ENCODE measurements around the gene CCDC170.

DNA sequence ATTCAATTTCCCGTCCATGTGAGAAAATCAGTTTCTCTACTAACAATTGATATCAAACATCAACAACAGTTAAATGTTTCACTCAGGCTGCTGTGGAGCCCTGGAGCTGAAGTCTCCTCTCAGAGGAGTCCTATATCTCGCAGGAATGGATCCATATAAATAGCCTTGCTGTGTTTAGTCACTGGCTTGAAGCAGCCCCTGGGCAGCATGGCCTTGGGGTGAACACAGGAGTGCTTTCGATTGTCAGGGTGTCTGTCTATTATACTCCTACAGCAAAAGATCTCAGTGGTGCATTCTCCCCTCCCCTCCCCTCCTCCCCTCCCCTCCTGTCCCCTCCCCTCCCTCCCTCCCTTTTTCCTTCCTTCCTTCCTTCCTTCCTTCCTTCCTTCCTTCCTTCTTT, 141.9 kb downstream of the CCDC170 start:
- TF ChIP-seq, protein P1, sequence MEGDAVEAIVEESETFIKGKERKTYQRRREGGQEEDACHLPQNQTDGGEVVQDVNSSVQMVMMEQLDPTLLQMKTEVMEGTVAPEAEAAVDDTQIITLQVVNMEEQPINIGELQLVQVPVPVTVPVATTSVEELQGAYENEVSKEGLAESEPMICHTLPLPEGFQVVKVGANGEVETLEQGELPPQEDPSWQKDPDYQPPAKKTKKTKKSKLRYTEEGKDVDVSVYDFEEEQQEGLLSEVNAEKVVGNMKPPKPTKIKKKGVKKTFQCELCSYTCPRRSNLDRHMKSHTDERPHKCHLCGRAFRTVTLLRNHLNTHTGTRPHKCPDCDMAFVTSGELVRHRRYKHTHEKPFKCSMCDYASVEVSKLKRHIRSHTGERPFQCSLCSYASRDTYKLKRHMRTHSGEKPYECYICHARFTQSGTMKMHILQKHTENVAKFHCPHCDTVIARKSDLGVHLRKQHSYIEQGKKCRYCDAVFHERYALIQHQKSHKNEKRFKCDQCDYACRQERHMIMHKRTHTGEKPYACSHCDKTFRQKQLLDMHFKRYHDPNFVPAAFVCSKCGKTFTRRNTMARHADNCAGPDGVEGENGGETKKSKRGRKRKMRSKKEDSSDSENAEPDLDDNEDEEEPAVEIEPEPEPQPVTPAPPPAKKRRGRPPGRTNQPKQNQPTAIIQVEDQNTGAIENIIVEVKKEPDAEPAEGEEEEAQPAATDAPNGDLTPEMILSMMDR (IDR thresholded peaks at IDR 0.05), result no peak
- no peak for TF ChIP-seq POLR2A (IDR thresholded peaks at IDR 0.05)

All from lower leg skin (tissue), 3 donors.